Testis (tissue), 5 donors: Measurements from ENCODE around the gene MOG. TPM values are rescaled to one million over a fixed set of nuclear protein-coding genes. Genes with fewer than 3 reads are reported as not detected.

Experiments
- DNase-seq: peaks from one replicate; pipeline ENCODE4 v3.0.0-alpha.2; 2019
- H3K27ac ChIP-seq, 2 donors: fragments of 200-600 bp; sonication (generic); one replicate each; pipeline ENCODE4 v1.5.1; 2019
- H3K27me3 ChIP-seq: fragments of 200-600 bp; sonication (generic); one replicate; pipeline ENCODE4 v1.5.1; 2019
- H3K36me3 ChIP-seq: fragments of 200-600 bp; sonication (generic); one replicate; pipeline ENCODE4 v1.5.1; 2017; ENCODE audit warnings: low read depth; ENCODE audit errors: missing control alignments
- H3K4me1 ChIP-seq: fragments of 200-600 bp; sonication (generic); one replicate; pipeline ENCODE4 v1.5.1; 2019
- H3K4me3 ChIP-seq, 2 donors: fragments of 200-600 bp; sonication (generic); one replicate each; pipeline ENCODE4 v1.5.1; 2017 to 2019
- H3K9me3 ChIP-seq: fragments of 200-600 bp; sonication (generic); one replicate; pipeline ENCODE4 v1.5.1; 2017
- POLR2A ChIP-seq: fragments of 450-650 bp; IDR thresholded peaks from one replicate; pipeline ENCODE4 v1.6.1; 2017; ENCODE audit warnings: antibody characterized with exemption, mild to moderate bottlenecking, moderate library complexity
- WGBS, 2 donors: methylation state at CpG; one replicate each; pipeline ENCODE4 v1.1.5; 2018; 5-methylcytosine and 5-hydroxymethylcytosine counted together
- intact Hi-C: fragments of 100-400 bp; cut with DNase I; formaldehyde crosslinking; loops from one replicate; pipeline ENCODE4 v1.15.1; 2023; ENCODE audit warnings: low total_unique reads
- long read RNA-seq, 2 donors: transcript quantifications; one replicate each; lab custom pipeline, GENCODE V29; 2026
- polyA plus RNA-seq: library from polyadenylated mRNA; stranded (reverse); fragments of 350-450 nt; fragmentation: Illumina TruSeq; extraction: RNeasy Lipid Tissue Mini Kit (QIAGEN cat#74804); gene quantifications from one replicate; pipeline ENCODE4 v1.2.3, GENCODE V29; 2014; ENCODE audit warnings: low read depth, low replicate concordance; ENCODE audit not compliant: insufficient read depth
- total RNA-seq, 2 donors: library from RNA; depleted of rRNA; stranded (reverse); fragments of >200 nt; gene quantifications; one replicate each; pipeline ENCODE4 v1.2.3, GENCODE V29; 2016
- TF ChIP-seq, protein P1 (sequence below), 3 experiments: fragments of 450-650 bp in 2 of 3; fragments of 200-600 bp in 1 of 3; sonication (generic) in 1 of 3; IDR thresholded peaks; one replicate each; pipeline ENCODE4 v1.5.1; 2016 to 2019; ENCODE audit warnings: antibody characterized with exemption in 3 of 3, mild to moderate bottlenecking in 2 of 3, moderate library complexity in 1 of 3

MOG gene
- total RNA-seq (under 1 TPM in 1 of 2 donors, not detected in 1; 0.19 TPM), polyA plus RNA-seq (0.36 TPM)
- long read RNA-seq, donor 1: 0 reads
- long read RNA-seq, donor 2: 0 reads

- intact Hi-C loops: no loop called here
- Histone ChIP-seq H3K9me3 (no peaks in the 10 kb centered on the region), H3K4me1 (no peaks in the 10 kb centered on the region), H3K36me3 (no peaks in the 10 kb centered on the region), H3K4me3 (no peak within 1 kb of the TSS), H3K27ac (no peak within 1 kb of the TSS), H3K27me3 (no peaks in the 10 kb centered on the region)
- TF ChIP-seq, protein P1, sequence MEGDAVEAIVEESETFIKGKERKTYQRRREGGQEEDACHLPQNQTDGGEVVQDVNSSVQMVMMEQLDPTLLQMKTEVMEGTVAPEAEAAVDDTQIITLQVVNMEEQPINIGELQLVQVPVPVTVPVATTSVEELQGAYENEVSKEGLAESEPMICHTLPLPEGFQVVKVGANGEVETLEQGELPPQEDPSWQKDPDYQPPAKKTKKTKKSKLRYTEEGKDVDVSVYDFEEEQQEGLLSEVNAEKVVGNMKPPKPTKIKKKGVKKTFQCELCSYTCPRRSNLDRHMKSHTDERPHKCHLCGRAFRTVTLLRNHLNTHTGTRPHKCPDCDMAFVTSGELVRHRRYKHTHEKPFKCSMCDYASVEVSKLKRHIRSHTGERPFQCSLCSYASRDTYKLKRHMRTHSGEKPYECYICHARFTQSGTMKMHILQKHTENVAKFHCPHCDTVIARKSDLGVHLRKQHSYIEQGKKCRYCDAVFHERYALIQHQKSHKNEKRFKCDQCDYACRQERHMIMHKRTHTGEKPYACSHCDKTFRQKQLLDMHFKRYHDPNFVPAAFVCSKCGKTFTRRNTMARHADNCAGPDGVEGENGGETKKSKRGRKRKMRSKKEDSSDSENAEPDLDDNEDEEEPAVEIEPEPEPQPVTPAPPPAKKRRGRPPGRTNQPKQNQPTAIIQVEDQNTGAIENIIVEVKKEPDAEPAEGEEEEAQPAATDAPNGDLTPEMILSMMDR (IDR thresholded peaks at IDR 0.05): no peak
- no peak for TF ChIP-seq POLR2A
- WGBS, 2 donors: 72 to 90% methylated on average over 2 to 4 of the region's 4 CpGs
- DNase-seq: no peak
Observed at GRCh38 chr6:29656798-29657197, at the start of gene MOG. Gene MOG (plus strand): TSS chr6:29657092. CDS start chr6:29657210, 118 bp downstream.

DNA sequence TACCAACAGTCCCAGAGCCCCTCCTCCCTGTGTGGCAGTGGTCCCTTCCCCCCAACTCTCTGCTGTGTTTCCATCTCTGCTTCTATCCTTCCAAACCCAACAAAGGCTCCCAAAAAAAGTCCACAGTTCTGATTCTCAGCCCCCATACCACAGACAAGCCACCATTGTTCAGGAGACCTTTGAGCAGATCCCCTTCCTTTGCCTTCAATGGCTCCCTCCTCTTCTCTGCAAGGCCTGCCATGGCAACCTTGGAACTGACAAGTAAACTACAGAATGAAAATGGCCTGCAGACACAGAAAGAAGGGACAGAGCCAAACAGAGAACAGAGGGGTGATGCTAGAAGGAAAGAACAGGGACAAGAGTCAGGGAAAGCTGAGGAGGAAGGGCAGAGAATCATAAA lies 48.8 kb upstream of the MOG start:
- no peak overlapping the region for H3K27ac ChIP-seq
- no peak for DNase-seq
- TF ChIP-seq, protein P1 (IDR thresholded peaks at IDR 0.05): no peak
- no peak for TF ChIP-seq POLR2A
- no peaks in the 10 kb centered on the region for H3K27me3 ChIP-seq
- no peak overlapping the region for H3K4me3 ChIP-seq
- no peaks in the 10 kb centered on the region for H3K9me3 ChIP-seq
- intact Hi-C loops: no loop called here
- no peaks in the 10 kb centered on the region for H3K4me1 ChIP-seq
- no peaks in the 10 kb centered on the region for H3K36me3 ChIP-seq

- intact Hi-C loops: no loop called here
- no peaks in the 10 kb centered on the region for H3K4me1 ChIP-seq
- no peaks in the 10 kb centered on the region for H3K36me3 ChIP-seq
- H3K27ac ChIP-seq: no peak overlapping the region
- 88 to 94% methylated on average over 4 of the region's 4 CpGs for WGBS, 2 donors
- no peak overlapping the region for H3K4me3 ChIP-seq
- no peaks in the 10 kb centered on the region for H3K9me3 ChIP-seq
- no peak for DNase-seq
- no peak for TF ChIP-seq POLR2A
- TF ChIP-seq, protein P1 (IDR thresholded peaks at IDR 0.05): no peak
- no peaks in the 10 kb centered on the region for H3K27me3 ChIP-seq
Observed at GRCh38 chr6:29610540-29610939, 46.4 kb upstream of the MOG start.

- no peak overlapping the region for H3K4me3 ChIP-seq
- no peaks in the 10 kb centered on the region for H3K9me3 ChIP-seq
- H3K36me3 ChIP-seq: no peaks in the 10 kb centered on the region
- DNase-seq: no peak
- H3K27me3 ChIP-seq: no peaks in the 10 kb centered on the region
- no peak overlapping the region for H3K27ac ChIP-seq
- H3K4me1 ChIP-seq: no peaks in the 10 kb centered on the region
- TF ChIP-seq, protein P1 (IDR thresholded peaks at IDR 0.05): no peak
- TF ChIP-seq POLR2A: no peak
- intact Hi-C loops: no loop called here
- 80 to 87% methylated on average over 4 of the region's 4 CpGs for WGBS, 2 donors
Observed at GRCh38 chr6:29611426-29611825, 45.5 kb upstream of the MOG start.

GRCh38 chr6:29617782-29618554 lies 38.9 kb upstream of the MOG start:
- no peak for TF ChIP-seq POLR2A
- TF ChIP-seq, protein P1 (IDR thresholded peaks at IDR 0.05): no peak
- no peaks in the 10 kb centered on the region for H3K36me3 ChIP-seq
- intact Hi-C loops: no loop called here

More at GRCh38 chr6:29617782-29618554, 38.9 kb upstream of the MOG start:
- Histone ChIP-seq H3K4me1 (no peaks in the 10 kb centered on the region), H3K27me3 (no peaks in the 10 kb centered on the region), H3K4me3 (no peak overlapping the region), H3K27ac (no peak overlapping the region), H3K9me3 (no peaks in the 10 kb centered on the region)
- DNase-seq: no peak
- 93 to 94% methylated on average over 8 of the region's 8 CpGs for WGBS, 2 donors
